GM21423 (cell line): ENCODE results near the gene SPNS2.

Experiments used
- ATAC-seq: cut with Tn5 transposase; IDR thresholded peaks from one replicate; pipeline ENCODE4 v1.9.1; 2021; ENCODE audit warnings: mild to moderate bottlenecking, moderate library complexity; ENCODE audit not compliant: unreplicated experiment

Gene SPNS2

GRCh38 chr17:4535667-4536258, 37.1 kb downstream of the SPNS2 start:
- no peak for ATAC-seq

DNA sequence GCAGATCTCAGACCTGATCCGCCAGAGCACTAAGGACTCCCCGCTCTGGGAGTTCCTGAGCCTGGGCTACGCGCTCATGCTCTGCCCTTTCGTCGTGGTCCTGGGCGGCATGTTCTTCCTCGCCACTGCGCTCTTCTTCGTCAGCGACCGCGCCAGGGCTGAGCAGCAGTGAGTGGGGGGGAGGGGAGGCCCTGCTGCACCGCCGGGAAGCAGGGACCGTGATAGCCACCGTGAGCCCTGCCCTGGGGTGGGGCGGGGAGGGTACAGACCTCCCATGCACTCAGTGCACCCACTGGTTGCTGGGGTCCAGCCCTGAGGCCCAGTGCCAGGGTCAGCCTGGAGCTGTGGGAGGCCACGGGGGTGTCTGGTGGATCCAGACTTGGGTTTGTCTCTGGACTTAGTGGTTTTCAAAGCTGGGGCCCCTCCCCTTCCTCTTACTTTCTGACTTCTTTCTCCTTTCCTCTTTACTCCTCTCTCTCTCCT, 37.6 kb downstream of the SPNS2 start:
- no peak for ATAC-seq

- no peak for ATAC-seq
These were observed 38.2 kb downstream of the SPNS2 start for GRCh38 chr17:4536742-4537411.

DNA sequence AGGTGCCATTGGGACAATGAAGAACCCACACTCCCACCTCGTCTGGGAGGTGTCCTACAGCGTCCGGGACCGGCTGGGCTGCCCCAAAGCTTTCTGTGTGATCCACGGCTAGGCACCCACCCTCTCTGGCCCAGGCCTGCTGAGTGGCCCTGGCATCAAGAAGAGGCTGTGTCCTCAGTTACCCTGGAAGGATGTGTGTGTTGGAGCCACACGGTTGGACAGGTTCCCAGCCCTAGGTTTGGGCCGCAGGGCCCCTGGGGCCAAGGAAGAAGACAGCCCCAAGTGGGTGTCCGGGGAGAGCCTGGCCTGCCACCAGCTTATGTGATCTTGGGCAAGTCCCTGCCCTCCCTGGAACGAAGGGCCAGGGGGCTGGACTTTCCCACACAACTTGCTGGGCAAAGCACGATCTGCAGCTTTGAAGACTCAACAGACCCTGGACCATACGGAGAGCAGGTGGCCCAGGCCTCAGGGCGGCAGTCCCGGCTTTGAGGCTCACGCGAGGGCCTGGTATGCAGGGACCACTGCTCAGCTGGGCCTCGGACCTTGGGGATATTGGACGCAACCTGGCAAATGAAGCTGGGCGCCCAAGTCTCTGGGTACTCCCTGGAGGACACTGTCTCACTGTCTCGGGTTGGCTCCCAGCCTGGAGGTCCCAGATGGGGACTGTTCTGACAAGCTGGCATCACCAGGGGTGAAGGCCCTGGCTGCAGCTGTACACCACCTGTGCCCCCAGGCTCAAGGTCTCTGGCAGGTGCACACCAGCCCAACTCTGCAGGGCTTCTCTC, 39.0 kb downstream of the SPNS2 start:
- no peak for ATAC-seq

- no peak for ATAC-seq
These were observed 39.7 kb downstream of the SPNS2 start for GRCh38 chr17:4538236-4539002.

DNA sequence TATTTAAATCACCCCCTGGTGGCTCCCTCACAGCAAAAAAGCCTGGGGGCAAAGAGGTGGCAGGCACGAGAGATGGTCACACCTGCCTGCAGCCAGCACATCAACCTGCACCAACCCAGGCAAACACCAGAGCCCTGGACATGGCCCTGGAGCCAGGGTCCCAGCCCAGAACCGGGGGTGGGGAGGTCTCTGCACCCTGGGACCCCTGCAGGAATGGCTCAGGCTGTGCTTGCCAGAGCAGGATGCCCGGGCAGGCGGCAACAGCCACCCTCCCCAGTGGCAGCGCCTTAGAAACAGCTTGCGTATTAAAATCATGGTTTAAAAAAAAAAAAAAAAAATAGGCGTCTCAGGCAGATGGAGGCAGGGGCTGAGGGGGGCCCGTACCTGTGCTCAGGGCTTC, 40.3 kb downstream of the SPNS2 start:
- no peak for ATAC-seq

- ATAC-seq: no peak
These were observed 41.0 kb downstream of the SPNS2 start for GRCh38 chr17:4539576-4540223.

DNA sequence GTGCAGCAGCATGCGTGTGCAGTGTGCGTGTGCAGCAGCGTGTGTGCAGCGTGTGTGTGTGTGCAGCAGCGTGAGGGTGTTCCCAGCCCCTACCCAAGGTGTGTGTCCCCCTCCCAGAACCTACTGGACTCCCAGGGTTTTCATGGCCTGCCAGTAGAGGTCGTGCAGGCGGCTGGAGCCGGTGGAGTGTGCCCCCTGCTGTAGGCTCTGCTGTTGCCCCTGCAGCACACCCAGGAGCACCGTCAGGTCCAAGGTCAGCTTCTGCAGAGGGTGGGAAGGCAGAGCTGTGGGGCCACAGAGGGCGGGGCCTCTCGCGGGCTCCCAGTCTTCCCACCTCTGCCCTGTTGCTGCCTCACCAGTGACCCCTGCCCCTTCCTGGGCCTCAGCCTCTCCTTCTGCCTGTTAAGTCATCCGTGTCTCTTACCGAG, 41.6 kb downstream of the SPNS2 start:
- no peak for ATAC-seq

DNA sequence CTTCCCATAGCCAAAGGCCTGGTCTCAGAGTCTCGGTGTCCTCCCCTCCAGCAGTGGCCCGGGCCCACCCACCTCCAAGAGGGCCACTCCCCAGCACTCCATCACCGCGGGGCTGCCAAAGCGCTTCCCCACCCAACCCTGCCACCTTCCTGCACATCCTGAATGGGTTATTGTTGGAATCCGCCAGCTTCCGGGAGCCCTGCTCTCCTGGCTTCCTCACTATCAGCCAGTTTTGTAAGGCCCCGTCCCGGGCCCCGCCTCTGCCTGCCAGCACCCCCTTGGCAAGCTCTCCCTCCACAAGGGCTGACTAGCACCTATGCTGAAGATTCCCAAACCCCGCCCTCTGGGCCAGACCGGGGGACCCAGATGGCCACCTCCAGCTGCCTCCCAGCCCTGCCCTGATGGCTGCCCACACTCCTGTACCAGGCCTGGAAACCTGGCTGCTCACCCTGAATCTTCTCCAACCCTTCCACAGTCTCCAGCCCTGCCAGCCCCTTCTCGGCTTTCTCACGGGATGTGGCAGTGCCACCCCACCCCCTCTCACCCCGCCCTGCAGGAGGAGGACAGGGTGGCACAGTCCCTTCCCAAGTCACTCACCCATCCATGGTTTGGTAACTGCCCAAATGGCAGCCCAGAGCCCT, 42.1 kb downstream of the SPNS2 start:
- no peak for ATAC-seq

DNA sequence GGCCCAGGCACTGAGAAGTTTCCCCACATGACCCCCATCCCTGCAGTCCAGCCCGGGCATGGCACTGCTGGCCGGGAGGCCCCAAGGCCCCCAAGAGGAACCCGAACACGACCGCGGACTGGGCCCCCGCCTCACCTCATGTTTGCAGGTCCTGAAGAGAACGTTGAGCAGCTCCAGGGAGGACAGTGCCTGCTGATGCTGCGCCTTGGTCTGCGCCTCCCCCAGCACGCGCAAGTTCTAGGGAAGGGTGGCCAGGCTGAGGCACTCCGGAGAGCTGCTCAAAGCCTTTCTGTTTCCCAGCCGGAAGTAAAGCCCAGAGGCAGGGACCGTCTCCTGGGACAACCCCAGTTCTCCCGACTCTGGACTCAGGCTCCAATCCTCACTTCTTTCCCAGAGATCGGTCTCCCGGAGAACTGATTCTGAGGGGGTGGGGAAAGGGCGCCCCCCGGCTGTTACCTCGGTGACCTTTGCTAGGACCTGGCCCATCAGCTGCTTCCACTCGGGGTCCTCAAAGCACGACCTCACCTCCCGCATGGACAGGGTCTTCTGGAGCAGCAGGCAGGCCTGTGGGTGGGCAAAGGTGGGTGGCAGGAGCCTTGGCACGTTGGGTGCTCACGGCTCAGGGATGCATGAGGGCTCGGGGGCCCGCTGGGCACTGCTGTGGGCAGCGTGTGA, 42.8 kb downstream of the SPNS2 start:
- no peak for ATAC-seq

- ATAC-seq: no peak
These were observed 43.5 kb downstream of the SPNS2 start for GRCh38 chr17:4542003-4542725.

GRCh38 chr17:4542726-4543191, 44.1 kb downstream of the SPNS2 start:
- ATAC-seq: no peak

GRCh38 chr17:4543557-4544026, 44.9 kb downstream of the SPNS2 start:
- no peak for ATAC-seq

DNA sequence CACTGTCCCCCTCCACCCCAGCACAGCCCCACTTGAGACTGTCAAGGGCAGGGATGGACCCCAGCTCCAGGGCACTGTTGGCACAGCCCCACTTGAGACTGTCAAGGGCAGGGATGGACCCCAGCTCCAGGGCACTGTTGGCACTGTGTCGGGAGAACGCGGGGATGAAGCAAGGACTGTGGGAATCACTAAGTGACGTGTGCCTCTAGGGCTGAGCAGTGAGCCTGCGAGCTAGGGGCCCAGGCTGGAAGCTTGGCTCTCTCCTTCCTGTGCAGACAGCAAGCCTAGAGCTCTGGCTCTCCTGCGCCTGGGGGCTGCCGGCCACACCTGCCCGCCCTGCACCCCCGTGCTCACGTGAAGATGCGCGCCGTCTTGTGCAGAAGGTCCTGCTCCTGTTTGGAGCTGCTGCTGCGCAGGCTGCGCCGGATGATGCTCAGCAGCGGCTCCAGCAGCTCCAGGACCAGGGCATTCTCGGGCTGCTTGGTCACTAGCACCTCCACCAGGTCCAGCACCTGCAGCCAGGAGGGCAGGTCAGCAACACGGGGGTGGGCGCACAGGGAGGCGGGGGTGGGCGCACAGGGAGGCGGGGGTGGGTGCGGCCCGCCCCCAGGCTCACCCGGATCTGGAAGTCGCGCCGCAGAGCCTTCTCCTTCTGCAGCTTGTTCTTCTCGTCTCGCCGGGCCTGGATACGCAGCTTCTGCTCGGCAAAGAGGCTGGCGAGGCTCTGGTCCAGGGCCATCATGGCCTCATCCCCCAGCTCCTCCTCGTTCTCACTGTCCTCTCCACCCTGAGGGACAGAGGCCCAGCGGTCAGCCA, 45.7 kb downstream of the SPNS2 start:
- no peak for ATAC-seq

DNA sequence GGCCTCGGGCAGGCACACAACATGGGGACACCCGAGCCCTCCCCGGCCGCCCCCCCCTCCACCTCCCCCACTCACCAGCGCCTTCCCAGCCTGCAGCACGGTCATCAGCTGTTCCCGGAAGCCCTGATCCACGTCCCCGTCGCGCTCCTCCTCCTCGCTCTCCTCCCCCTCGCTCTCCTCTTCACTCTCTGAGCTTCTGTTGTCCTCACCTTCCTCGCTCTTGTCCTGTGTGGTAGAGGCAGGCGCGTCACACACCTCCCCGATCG, 46.2 kb downstream of the SPNS2 start:
- ATAC-seq: no peak

GRCh38 chr17:4545217-4545951, 46.7 kb downstream of the SPNS2 start:
- no peak for ATAC-seq

- ATAC-seq: no peak
These were observed 48.6 kb downstream of the SPNS2 start for GRCh38 chr17:4547118-4547906.
